Left ventricle myocardium superior (tissue), 1 donor: ENCODE results near the gene EIF3J. TPM values are rescaled to one million over a fixed set of nuclear protein-coding genes. Genes with fewer than 3 reads are reported as not detected.
A peak's percentile ranks its signal among the peaks of the same experiment; 100 is the strongest.
"Not testable (repeated sequence)": the region's sequence is repeated elsewhere in the genome, so short reads cannot be mapped to it uniquely, and the experiment has no call there.

Experiments
- ATAC-seq: fragments of 200-7000 bp; cut with Tn5 transposase; one replicate; pipeline ENCODE4 v1.9.1; 2020; ENCODE audit warnings: mild to moderate bottlenecking, moderate library complexity
- DNase-seq: peaks from one replicate; pipeline ENCODE4 v3.0.0-alpha.2; 2020
- intact Hi-C: fragments of 100-400 bp; cut with micrococcal nuclease; formaldehyde crosslinking; loops from one replicate; pipeline ENCODE4 v1.11.0; 2022
- total RNA-seq: library from RNA; stranded (reverse); fragmentation: NEBNext Ultra II Directional; extraction: Animal tissue kit (Norgen Biotek cat#: 25700); gene quantifications from one replicate; pipeline ENCODE4 v1.2.1, GENCODE V29; 2021
- donor health status: DM: no; HTN: yes; CAD: no; lungs with severe emphysema.

EIF3J gene
- total RNA-seq, 1 donor from 2014 or later: 99.3 TPM

GRCh38 chr15:44537735-44538240 lies 841 bp downstream of the EIF3J start:
- ATAC-seq (no peak), DNase-seq (no peak)
- intact Hi-C loops: no loop called here

- intact Hi-C loops: no loop called here
- ATAC-seq: no peak
- no peak for DNase-seq
These were observed 4.5 kb downstream of the EIF3J start for GRCh38 chr15:44541282-44541958.

- intact Hi-C loops: no loop called here
- DNase-seq (no peak), ATAC-seq (no peak)
These were observed 5.6 kb downstream of the EIF3J start for GRCh38 chr15:44542596-44542995.

- DNase-seq, ATAC-seq, intact Hi-C loops: not testable (repeated sequence)
These were observed 7.8 kb downstream of the EIF3J start for GRCh38 chr15:44544745-44545144.

- DNase-seq (no peak), ATAC-seq (peak; percentile 72)
- intact Hi-C loops: no loop called here
These were observed 9.2 kb downstream of the EIF3J start for GRCh38 chr15:44545913-44546802.

- ATAC-seq, intact Hi-C loops, DNase-seq: not testable (repeated sequence)
These were observed 12.2 kb downstream of the EIF3J start for GRCh38 chr15:44549152-44549551.

- DNase-seq (no peak), ATAC-seq (no peak)
- intact Hi-C loops: no loop called here
These were observed 13.3 kb downstream of the EIF3J start for GRCh38 chr15:44550256-44550655.

GRCh38 chr15:44550734-44551133 lies 13.8 kb downstream of the EIF3J start:
- ATAC-seq (no peak), DNase-seq (no peak)
- intact Hi-C loops: no loop called here

GRCh38 chr15:44554934-44555723 lies 18.2 kb downstream of the EIF3J start:
- ATAC-seq (peak; percentile 82), DNase-seq (no peak)
- intact Hi-C loops: no loop called here

GRCh38 chr15:44560926-44561325 lies 24.0 kb downstream of the EIF3J start:
- intact Hi-C loops, DNase-seq, ATAC-seq: not testable (repeated sequence)

- intact Hi-C loops: no loop called here
- DNase-seq (no peak), ATAC-seq (no peak)
These were observed 28.6 kb downstream of the EIF3J start for GRCh38 chr15:44565387-44566154.

- intact Hi-C loops: no loop called here
- no peak for ATAC-seq
- no peak for DNase-seq
These were observed 29.2 kb downstream of the EIF3J start for GRCh38 chr15:44566155-44566540.

GRCh38 chr15:44568338-44568737 lies 31.4 kb downstream of the EIF3J start:
- ATAC-seq (no peak), DNase-seq (no peak)
- intact Hi-C loops: no loop called here

GRCh38 chr15:44569316-44569715 lies 32.4 kb downstream of the EIF3J start:
- DNase-seq (no peak), ATAC-seq (no peak)
- intact Hi-C loops: no loop called here

GRCh38 chr15:44570361-44570760 lies 33.4 kb downstream of the EIF3J start:
- intact Hi-C loops: no loop called here
- no peak for ATAC-seq
- no peak for DNase-seq

- no peak for ATAC-seq
- DNase-seq: no peak
- intact Hi-C loops: no loop called here
These were observed 36.4 kb downstream of the EIF3J start for GRCh38 chr15:44573386-44573785.

- peak; percentile 57 for ATAC-seq
- intact Hi-C loops: no loop called here
- DNase-seq: no peak
These were observed 37.8 kb downstream of the EIF3J start for GRCh38 chr15:44574734-44575133.

- ATAC-seq: no peak
- no peak for DNase-seq
- intact Hi-C loops: loop anchor here (10.0 kb wide), 1 partner anchor 155 kb away; the partner anchor contains the start of gene TRIM69
These were observed 43.2 kb downstream of the EIF3J start for GRCh38 chr15:44580105-44580504.
